GM12892 (cell line): ENCODE results near the gene RAB37.

ENCODE experiments used
- POLR2A ChIP-seq: IDR thresholded peaks from 2 replicates; pipeline ENCODE4 v1.6.1; 2011; ENCODE audit warnings: low read depth, low read length, control low read depth
- POLR2AphosphoS5 ChIP-seq: IDR thresholded peaks from 2 replicates; pipeline ENCODE4 v1.6.1; 2011; ENCODE audit warnings: low read depth, low read length, control low read depth

- TF ChIP-seq POLR2A (no peak), POLR2AphosphoS5 (no peak)
These were observed 55.6 kb downstream of the RAB37 start for GRCh38 chr17:74792586-74793105.
